B cell (primary cell): ENCODE measurements around the gene MYOM3. TPM values are rescaled to one million over a fixed set of nuclear protein-coding genes. Genes with fewer than 3 reads are reported as not detected.

ENCODE experiments used
- ATAC-seq: fragments of 200-7000 bp; cut with Tn5 transposase; one replicate; pipeline ENCODE4 v1.10.0; 2021; ENCODE audit warnings: low read depth, mild to moderate bottlenecking, moderate number of reproducible peaks, moderate library complexity
- CTCF ChIA-PET: fragments of 350-600 bp; sonication (Branson Sonifier 250); formaldehyde crosslinking; loops from one replicate; lab custom pipeline; 2021; ENCODE audit warnings: antibody characterized with exemption, inconsistent platforms; lab: Charles Lee
- POLR2A ChIA-PET: fragments of 350-600 bp; sonication (Branson Sonifier 250); formaldehyde crosslinking; loops from one replicate; lab custom pipeline; 2021; ENCODE audit warnings: antibody characterized with exemption; lab: Charles Lee
- DNase-seq: peaks from one replicate; pipeline ENCODE4 v3.0.0; 2013
- H2AFZ ChIP-seq: 2 replicates; pipeline ENCODE4 v1.6.1; 2012; ENCODE audit warnings: mild to moderate bottlenecking, low read depth, low read length; ENCODE audit not compliant: insufficient read depth, poor library complexity, severe bottlenecking
- H3K27ac ChIP-seq, 2 donors: 1 replicate in 1 of 2; 2 replicates in 1 of 2; pipeline ENCODE4 v1.5.1; 2012 to 2013; ENCODE audit warnings: low read length in 2 of 2, mild to moderate bottlenecking in 2 of 2, moderate library complexity in 1 of 2
- H3K27me3 ChIP-seq, 4 experiments: fragments of 200-600 bp in 1 of 4; sonication (generic) in 1 of 4; replicated peaks in 1 of 4; 1 replicate in 2 of 4; 2 replicates in 2 of 4; pipeline versions ENCODE4 v1.6.1 to v1.7.0; 2013 to 2016; ENCODE audit warnings: low read length in 3 of 4, mild to moderate bottlenecking in 2 of 4, mixed read lengths in 1 of 4, moderate library complexity in 1 of 4; ENCODE audit not compliant: insufficient read depth in 4 of 4, control insufficient read depth in 3 of 4; ENCODE audit errors: control extremely low read depth in 1 of 4
- H3K36me3 ChIP-seq, 2 experiments: replicated peaks in 1 of 2; 1 replicate in 1 of 2; 2 replicates in 1 of 2; pipeline versions ENCODE4 v1.6.1 to v1.7.1; 2013; ENCODE audit warnings: low read length in 1 of 2; ENCODE audit not compliant: insufficient read depth in 2 of 2, control insufficient read depth in 1 of 2; ENCODE audit errors: control extremely low read depth in 1 of 2, extremely low read depth in 1 of 2
- H3K4me1 ChIP-seq, 2 donors: fragments of 200-600 bp in 1 of 2; sonication (generic) in 1 of 2; 1 replicate in 1 of 2; 2 replicates in 1 of 2; pipeline versions ENCODE4 v1.5.1 to v1.6.1; 2013 to 2017; ENCODE audit warnings: low read length in 2 of 2; ENCODE audit not compliant: control insufficient read depth in 2 of 2, insufficient read depth in 2 of 2
- H3K4me2 ChIP-seq: replicated peaks from 2 replicates; pipeline ENCODE3; 2012; ENCODE audit warnings: mild to moderate bottlenecking, low read depth, low read length; ENCODE audit not compliant: poor library complexity, severe bottlenecking
- H3K4me3 ChIP-seq, 5 experiments: fragments of 200-600 bp in 1 of 5; sonication (generic) in 1 of 5; 1 replicate in 3 of 5; 2 replicates in 2 of 5; pipeline versions ENCODE4 v1.5.1 to v1.7.0; 2011 to 2016; ENCODE audit warnings: low read length in 4 of 5, mild to moderate bottlenecking in 4 of 5, low read depth in 2 of 5, control low read depth in 1 of 5, moderate library complexity in 1 of 5; ENCODE audit not compliant: insufficient read depth in 1 of 5; ENCODE audit errors: control extremely low read depth in 1 of 5, extremely low read depth in 1 of 5
- H3K79me2 ChIP-seq: fragments of 200-600 bp; sonication (generic); one replicate; pipeline ENCODE4 v1.6.0; 2016; ENCODE audit warnings: low read length; ENCODE audit not compliant: control insufficient read depth, insufficient read depth
- H3K9ac ChIP-seq: fragments of 200-600 bp; sonication (generic); 2 replicates; pipeline ENCODE4 v1.6.1; 2017; ENCODE audit warnings: mild to moderate bottlenecking, low read length, moderate library complexity
- H3K9me3 ChIP-seq, 3 donors: one replicate each; pipeline versions ENCODE4 v1.6.1 to v1.7.1; 2013; ENCODE audit warnings: low read length in 2 of 3; ENCODE audit not compliant: control insufficient read depth in 2 of 3, insufficient read depth in 1 of 3; ENCODE audit errors: control extremely low read depth in 1 of 3
- H4K20me1 ChIP-seq: 2 replicates; pipeline ENCODE4 v1.6.0; 2012; ENCODE audit warnings: mild to moderate bottlenecking, low read length; ENCODE audit not compliant: insufficient read depth, control insufficient read depth, poor library complexity, severe bottlenecking
- H3K27ac Mint-ChIP-seq: one replicate; pipeline ENCODE4 v1.8.0; 2021; ENCODE audit warnings: mixed read lengths
- H3K27me3 Mint-ChIP-seq: one replicate; pipeline ENCODE4 v1.8.0; 2021; ENCODE audit warnings: mixed read lengths
- H3K4me1 Mint-ChIP-seq: one replicate; pipeline ENCODE4 v1.8.0; 2021; ENCODE audit warnings: mixed read lengths
- H3K4me3 Mint-ChIP-seq: one replicate; pipeline ENCODE4 v1.8.0; 2021; ENCODE audit warnings: mixed read lengths
- H3K9me3 Mint-ChIP-seq: one replicate; pipeline ENCODE4 v1.8.0; 2022; ENCODE audit warnings: mixed read lengths; ENCODE audit not compliant: insufficient read depth
- EZH2 ChIP-seq: IDR thresholded peaks from 2 replicates; pipeline ENCODE4 v1.6.1; 2012; ENCODE audit warnings: borderline replicate concordance, low read depth, mild to moderate bottlenecking, moderate library complexity, low read length; ENCODE audit not compliant: insufficient read depth, poor library complexity, severe bottlenecking
- WGBS: methylation state at CpG from one replicate; pipeline ENCODE4 v1.1.5; 2013; ENCODE audit warnings: missing lambda C conversion rate; ENCODE audit not compliant: insufficient coverage; 5-methylcytosine and 5-hydroxymethylcytosine counted together
- intact Hi-C: fragments of 100-400 bp; cut with micrococcal nuclease; formaldehyde crosslinking; loops from one replicate; pipeline ENCODE4 v1.10.0; 2022
- polyA plus RNA-seq: library from polyadenylated mRNA; depleted of rRNA; stranded (reverse); fragments of >200 nt; gene quantifications from 2 replicates; pipeline ENCODE4 v1.2.3, GENCODE V29; 2012
- total RNA-seq, 2 donors: library from RNA; stranded (reverse); fragments of 120-200 nt in 1 of 2; gene quantifications; 1 replicate in 1 of 2; 2 replicates in 1 of 2; pipeline versions ENCODE4 v1.2.3 to v1.2.4, GENCODE V29; 2013 to 2022
- TF ChIP-seq, protein P1 (sequence below): fragments of 200-600 bp; IDR thresholded peaks from one replicate; pipeline ENCODE4 v1.8.0; 2022; ENCODE audit warnings: antibody characterized with exemption, mild to moderate bottlenecking

Gene MYOM3
- total and polyA plus RNA-seq, 2 donors (not counting 1 experiment from before 2014, with no cell fraction given): not detected

GRCh38 chr1:24152631-24153494 lies 40.9 kb upstream of the MYOM3 start:
- Histone ChIP-seq H3K36me3 (peaks cover 0 to 20% of the 10 kb centered on the region in 2 experiments), H2AFZ (no peak overlapping the region), H4K20me1 (no peaks in the 10 kb centered on the region), H3K79me2 (no peaks in the 10 kb centered on the region), H3K4me2 (no peak overlapping the region), H3K27ac (no peak overlapping the region), H3K4me3 (no peak overlapping the region), H3K4me1 (peaks cover 13 to 19% of the 10 kb centered on the region in 2 donors), H3K27me3 (peaks cover 0 to 7% (median 1%) of the 10 kb centered on the region in 4 experiments), H3K9ac (no peak overlapping the region), H3K9me3 (no peaks in the 10 kb centered on the region)
- TF ChIP-seq, protein P1, sequence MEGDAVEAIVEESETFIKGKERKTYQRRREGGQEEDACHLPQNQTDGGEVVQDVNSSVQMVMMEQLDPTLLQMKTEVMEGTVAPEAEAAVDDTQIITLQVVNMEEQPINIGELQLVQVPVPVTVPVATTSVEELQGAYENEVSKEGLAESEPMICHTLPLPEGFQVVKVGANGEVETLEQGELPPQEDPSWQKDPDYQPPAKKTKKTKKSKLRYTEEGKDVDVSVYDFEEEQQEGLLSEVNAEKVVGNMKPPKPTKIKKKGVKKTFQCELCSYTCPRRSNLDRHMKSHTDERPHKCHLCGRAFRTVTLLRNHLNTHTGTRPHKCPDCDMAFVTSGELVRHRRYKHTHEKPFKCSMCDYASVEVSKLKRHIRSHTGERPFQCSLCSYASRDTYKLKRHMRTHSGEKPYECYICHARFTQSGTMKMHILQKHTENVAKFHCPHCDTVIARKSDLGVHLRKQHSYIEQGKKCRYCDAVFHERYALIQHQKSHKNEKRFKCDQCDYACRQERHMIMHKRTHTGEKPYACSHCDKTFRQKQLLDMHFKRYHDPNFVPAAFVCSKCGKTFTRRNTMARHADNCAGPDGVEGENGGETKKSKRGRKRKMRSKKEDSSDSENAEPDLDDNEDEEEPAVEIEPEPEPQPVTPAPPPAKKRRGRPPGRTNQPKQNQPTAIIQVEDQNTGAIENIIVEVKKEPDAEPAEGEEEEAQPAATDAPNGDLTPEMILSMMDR: no peak
- TF ChIP-seq EZH2: no peak
- CTCF ChIA-PET: interaction anchor here (1.2 to 10.5 kb wide), 9 partner anchors 9 to 434 kb away, joined by 3 to 387 read pairs (median 8); partner anchors contain the start of gene IFNLR1
- DNase-seq (no peak), ATAC-seq (no peak)
- intact Hi-C loops: no loop called here
- H3K27me3 Mint-ChIP-seq: no peaks in the 10 kb centered on the region
- no peaks in the 10 kb centered on the region for H3K9me3 Mint-ChIP-seq
- peaks cover 29% of the 10 kb centered on the region for H3K4me1 Mint-ChIP-seq
- no peak overlapping the region for H3K4me3 Mint-ChIP-seq
- POLR2A ChIA-PET: interaction anchor here (0.6 to 0.8 kb wide), 3 partner anchors 375 to 778 kb away, joined by 4 to 8 read pairs (median 7); no protein-coding TSS in a partner anchor
- 79% methylated on average over 10 of the region's 10 CpGs for WGBS
- no peak overlapping the region for H3K27ac Mint-ChIP-seq
